HG03280 (cell line): ENCODE data around the gene IFNL3.
"Not testable (repeated sequence)": the region's sequence is repeated elsewhere in the genome, so short reads cannot be mapped to it uniquely, and the experiment has no call there.

Experiments
- ATAC-seq: cut with Tn5 transposase; IDR thresholded peaks from one replicate; pipeline ENCODE4 v1.9.1; 2021; ENCODE audit warnings: mild to moderate bottlenecking, moderate library complexity; ENCODE audit not compliant: unreplicated experiment

Gene IFNL3

DNA sequence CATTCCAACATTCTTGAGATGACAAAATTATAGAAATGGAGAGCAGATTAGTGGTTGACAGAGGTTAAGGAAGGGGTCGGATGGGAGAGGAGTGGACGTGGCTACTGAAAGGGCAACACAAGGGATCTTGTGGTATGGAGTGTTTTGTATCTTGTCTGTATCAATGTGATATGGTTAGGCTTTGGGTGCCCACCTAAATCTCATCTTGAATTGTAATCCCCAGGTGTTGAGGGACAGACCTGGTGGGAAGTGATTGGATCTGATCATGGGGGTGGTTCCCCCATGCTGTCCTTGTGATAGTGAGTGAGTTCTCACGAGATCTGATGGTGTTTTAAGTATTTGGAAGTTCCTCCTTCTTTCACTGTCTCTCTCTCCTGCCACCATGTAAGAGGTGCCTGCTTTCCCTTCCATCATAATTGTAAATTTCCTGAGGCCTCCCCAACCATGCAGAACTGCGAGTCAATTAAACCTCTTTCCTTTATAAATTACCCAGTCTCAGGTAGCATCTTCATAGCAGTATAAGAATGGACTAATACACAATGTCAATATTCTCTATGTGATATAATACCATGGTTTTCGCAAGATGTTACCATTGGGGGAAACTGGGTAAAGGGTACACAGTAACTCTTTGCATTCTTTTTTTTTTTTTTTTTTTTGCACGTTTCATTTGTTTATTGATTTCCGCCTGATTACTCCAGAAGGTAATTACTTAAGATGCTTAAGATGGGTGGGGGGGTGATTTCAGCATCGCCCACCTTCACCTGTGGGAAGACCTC, 8.8 kb upstream of the IFNL3 start:
- ATAC-seq: no peak

DNA sequence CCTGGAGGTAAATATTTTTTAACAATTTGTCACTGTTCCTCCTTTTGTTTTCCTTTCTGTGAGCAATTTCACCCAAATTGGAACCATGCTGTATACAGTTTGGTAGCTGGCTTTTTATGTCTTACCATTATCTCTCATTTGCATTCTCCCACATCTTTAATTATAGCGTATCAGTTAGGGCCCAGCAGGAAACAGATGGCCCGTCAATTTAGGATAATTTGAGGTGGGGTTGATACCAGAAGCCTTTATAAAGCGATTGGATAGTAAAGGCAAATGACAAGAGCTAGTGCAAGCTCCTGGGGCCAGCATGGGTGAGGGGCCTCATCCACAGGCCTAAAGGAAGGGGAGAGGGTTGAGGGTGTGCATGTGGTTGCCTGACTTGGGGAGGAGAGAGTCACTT, 7.7 kb upstream of the IFNL3 start:
- no peak for ATAC-seq

DNA sequence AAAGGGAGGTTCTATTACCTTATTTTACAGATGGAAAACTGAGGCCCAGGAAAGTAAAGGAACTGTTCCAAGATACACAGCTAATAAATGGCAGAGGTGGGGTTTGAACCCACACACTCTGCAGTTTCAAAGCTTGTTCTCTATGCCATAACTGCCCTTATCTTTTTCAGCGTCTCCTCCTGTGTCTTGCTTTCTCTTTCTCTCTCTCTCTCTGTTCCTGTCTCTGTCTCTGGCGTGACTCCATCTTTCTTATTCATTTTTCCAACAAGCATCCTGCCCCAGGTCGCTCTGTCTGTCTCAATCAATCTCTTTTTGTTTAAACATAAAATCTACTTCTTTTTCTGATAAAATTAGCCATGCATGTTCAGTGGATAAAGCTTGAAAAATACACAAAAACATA, 7.0 kb upstream of the IFNL3 start:
- ATAC-seq: no peak

DNA sequence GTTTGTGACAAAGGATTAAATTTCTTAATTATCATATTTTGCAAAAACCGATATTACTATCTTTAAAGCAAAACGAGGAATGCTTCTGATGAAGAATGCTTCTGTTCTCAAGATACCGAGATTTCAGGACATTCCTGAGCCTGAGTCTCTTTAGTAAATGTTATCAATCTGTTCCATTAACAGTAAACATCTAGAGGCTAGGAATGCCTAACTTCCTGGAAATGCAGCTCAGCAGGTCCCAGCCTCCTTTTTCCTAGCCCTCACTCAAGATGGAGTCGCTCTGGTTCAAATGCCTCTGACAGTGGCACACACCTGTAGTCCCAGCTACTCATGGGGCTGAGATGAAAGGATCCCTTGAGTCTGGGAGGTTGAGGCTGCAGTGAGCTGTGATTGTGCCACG, 6.3 kb upstream of the IFNL3 start:
- ATAC-seq: no peak

DNA sequence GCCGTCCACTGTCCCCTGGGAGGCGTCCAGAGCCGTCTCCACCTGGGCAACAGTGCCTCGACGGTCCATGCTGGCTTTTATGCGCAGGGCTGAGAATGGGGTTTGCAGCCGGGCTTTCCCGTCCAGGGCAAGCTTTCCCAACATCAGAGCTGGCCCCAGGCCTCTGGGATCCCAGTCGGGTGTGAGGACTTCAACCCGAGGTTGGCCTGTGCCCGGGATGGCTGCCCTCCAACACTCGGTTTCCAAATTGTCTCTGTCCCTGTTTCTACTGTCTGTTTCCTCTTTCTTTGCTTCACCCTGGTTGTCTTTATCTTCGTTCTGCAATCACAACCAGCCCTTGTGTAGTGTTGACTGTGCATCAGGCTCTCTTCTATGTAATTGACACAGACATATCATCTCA, 4.0 kb upstream of the IFNL3 start, which contains the start of gene IFNL4:
Gene IFNL4, minus strand, starts transcription at position 51 of the 400 bp plus-strand sequence.
- no peak for ATAC-seq

DNA sequence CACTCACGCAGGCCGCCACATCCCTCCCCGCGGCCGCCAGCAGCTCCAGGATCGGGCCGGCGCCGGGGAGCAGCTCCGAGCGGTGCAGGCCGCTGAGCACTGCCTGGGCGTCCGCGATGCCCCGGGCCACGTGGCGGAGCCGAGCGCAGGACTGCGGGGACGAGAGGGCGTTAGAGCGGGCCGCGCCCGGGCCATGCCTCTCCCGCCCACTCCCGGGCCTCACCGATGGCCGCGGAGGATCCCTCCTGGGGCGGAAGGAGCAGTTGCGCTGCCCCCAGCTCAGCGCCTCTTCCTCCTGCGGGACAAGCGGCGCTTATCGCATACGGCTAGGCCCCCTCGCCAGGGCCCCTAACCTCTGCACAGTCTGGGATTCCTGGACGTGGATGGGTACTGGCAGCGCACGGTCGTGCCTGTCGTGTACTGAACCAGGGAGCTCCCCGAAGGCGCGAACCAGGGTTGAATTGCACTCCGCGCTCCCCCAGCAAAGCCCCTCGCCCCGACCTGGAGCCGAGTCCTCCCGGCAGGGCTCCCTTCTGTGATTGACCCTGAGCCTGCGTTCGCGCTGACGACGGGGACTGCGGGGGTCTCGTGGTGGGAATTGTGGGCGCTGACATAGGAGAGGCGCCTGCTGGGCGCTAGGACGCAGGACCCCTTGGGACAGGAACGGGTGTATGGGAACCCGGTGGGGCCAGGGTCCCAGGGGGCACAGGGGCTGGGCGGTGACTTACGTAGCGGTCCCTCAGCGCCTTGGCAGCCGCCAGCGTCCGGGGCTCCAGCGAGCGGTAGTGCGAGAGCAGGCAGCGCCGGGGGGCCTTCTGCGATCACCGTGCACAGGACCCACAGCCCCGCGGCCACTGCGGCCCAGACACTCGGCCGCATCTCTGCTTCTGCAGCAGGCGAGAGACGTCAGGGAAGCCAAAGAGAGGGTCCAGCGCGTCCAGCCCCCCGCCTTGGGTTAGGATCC, 3.2 kb upstream of the IFNL3 start:
- no peak for ATAC-seq

DNA sequence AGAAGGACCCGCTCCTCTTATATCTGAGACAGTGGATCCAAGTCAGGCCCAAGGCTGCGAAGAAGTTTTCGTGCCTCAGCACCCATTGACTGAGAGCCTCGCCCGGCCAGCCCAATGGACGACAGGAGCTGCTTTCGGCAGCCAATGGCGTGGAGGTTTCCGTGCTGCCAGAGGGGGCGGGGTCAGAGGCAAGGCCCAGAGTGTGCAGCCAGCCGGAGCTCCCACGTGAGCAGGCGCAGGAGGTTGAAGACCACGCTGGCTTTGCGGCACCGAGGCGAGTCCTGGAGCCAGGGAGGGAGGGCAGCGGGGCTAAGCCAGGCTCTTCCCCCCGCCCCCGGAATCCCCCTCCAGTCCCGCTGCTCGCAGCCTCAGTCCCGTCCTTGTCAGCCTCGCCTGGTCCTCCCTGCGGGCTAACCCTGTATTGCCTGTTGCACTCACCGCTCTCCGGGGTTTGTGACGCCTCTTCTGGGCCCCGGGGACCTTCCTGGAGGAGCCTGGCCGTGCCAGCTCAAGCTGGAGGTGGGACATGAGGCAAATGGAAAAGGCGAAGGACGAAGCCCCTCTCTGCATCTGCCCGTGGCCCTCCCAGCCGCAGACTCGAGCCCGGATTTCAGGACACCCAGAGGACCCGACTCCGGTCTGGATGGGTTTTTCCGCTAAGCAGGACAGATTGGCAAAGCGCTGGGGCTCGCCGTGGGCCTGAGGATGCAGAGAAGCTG, 2.3 kb upstream of the IFNL3 start:
- no peak for ATAC-seq

DNA sequence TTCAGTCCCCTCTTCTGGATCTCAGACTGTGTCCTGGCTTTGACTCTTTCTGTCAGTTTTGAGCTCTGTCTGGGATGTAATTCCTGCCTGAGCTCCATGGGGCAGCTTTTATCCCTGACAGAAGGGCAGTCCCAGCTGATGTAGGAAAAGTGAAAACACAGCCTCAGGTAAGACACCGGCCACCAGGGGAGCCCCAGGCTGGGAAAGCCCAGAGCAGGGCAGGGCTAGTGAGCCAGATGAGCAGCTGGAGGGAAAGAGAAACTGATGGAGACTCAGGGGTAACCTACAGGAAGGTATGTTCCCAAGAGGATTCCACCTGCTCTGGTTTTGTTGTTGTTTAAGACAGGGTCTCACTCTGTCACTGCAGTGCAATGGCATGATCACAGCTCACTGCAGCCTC, 360 bp upstream of the IFNL3 start:
- ATAC-seq: not testable (repeated sequence)

DNA sequence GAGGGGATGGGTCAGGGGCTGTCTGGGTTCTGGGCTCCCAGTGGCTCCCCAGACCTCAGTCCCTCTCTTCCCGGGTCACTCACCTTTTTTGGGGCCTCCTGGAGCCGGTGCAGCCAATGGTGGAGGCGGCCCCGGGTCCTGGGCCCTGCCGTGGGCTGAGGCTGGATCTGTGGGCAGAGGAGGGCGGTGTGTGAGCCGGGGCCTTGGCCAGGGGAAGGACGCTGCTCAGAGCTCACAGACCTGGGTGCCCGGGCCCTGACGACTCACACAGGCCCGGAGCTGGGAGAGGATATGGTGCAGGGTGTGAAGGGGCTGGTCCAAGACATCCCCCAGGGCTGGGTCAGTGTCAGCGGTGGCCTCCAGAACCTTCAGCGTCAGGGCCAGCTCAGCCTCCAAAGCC, 1.1 kb downstream of the IFNL3 start:
- not testable (repeated sequence) for ATAC-seq

DNA sequence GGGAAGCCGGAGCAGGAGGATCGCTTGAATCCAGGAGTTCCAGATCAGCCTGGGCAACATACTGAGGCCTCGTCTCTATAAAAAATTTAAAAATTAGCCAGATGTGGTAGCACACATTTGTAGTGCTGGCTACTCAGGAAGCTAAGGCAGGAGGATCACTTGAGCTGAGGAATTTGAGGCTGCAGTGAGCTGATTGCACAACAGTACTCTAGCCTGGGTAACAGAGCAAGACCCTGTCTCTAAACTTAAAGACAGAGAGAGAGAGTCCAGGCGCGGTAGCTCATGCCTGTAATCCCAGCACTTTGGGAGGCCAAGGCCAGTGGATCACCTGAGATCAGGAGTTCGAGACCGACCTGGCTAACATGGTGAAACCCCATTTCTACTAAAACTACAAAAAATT, 4.4 kb downstream of the IFNL3 start:
- ATAC-seq: no peak

DNA sequence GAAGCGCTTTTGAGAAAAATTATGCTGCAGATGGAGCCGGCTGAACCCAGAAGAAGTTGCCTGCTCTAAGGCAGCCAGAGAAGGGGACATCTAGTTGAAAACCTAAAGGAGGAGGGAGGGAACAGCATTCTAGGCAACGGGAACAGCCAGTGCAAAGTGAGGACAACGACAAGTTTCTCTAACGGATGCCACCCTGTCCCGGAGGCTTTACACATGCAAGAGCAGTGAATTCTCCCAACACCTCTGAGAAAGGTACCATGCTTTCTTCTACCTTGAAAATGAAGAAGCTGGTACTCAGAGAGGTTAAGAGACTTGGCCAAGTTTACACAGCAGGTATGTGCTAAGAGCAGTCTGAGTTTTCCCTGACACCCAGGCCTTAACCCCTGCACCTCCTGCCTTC, 5.9 kb downstream of the IFNL3 start:
- no peak for ATAC-seq

DNA sequence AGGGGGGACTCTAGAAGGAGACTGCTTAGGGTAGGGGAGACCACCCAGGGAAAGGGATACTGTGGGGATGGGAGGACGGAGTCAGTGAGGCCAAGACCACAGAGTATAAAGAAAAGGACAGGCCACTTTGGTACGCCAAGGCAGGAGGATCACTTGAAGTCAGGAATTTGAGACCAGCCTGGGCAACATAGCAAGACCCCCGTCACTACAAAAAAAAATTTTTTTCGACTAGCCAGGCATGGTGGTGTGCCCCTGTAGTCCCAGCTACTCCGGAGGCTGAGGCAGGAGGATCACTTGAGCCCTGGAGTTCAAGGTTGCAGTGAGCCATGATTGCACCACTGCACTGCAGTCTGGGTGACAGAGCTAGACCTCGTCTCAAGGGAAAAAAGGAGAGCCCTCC, 6.6 kb downstream of the IFNL3 start:
- no peak for ATAC-seq

DNA sequence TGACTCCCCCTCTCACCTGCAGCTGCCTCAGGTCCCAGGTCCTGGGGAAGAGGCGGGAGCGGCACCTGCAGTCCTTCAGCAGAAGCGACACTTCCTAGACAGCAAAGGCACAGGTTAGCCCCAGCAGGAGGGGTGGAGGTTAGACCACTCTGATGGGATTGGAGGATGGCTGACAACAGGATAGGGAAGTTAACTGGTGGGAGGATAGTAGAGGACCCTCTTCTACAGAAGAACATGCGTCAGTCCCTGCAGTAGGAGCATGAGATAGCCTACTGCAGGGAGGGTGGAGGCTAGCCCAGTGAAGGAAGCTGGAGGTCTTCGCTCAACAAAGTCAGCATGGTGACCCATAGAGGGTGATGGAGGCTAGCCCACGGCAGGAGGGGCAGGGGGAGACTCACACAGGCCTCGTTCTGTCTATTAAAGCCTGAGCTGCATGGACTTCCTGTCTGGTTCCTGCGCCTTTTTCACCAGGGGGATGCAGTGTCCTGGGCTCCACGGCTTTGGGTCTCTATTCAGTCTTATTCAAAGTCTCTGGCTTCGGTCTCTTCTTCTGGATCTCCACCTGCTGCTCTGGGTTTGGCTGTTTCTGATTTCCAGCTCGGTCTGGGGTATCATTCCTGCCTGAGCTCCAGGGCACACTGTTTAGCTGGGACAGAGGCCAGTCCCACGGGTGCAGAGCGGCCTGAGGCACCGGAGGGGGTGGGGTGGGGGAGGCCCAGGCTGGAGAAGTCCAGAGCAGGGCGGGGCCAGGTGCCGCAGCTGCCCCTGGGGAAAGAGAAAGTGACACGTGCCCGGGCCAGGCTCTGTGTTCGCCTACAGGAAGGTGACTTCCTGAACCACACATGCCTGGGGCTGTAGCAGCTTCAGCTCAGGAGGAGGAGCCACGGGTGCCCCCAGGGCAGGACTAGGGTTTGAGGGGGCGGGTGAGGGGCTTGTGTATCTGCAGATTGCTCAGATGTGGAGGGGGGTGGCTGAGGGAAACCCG, 7.3 kb downstream of the IFNL3 start:
- no peak for ATAC-seq

DNA sequence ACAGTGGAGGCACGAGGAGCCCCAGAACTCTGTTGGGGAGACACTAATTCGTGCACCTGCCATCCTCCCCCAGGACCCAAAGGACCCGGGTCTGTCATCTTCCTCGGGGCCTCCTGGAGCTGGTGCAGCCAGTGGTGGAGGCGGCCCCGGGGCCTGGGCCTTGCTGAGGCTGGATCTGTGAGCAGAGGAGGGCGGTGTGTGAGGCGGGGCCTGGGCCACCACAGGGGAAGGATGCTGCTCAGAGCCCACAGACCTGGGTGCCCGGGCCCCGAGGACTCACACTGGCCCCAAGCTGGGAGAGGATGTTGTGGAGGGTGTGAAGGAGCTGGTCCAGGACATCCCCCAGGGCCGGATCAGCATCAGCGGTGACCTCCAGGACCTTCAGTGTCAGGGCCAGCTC, 8.3 kb downstream of the IFNL3 start:
- no peak for ATAC-seq

DNA sequence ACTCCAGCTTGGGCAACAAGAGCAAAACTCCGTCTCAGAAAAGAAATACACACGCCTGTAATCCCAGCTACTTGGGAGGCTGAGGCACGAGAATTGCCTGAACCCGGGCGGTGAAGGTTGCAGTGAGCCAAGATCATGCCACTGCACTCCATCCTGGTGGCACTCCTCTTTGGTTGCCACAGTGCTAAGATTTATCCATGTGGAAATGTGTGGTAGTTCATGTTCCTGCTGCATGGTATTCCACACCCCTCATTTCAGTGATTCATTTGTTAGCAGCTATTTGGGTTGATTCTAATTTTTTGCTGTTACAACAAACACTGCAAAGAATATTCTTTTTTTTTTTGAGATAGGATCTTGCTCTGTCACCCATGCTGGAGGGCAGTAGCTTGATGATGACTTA, 12.1 kb downstream of the IFNL3 start:
- ATAC-seq: no peak

DNA sequence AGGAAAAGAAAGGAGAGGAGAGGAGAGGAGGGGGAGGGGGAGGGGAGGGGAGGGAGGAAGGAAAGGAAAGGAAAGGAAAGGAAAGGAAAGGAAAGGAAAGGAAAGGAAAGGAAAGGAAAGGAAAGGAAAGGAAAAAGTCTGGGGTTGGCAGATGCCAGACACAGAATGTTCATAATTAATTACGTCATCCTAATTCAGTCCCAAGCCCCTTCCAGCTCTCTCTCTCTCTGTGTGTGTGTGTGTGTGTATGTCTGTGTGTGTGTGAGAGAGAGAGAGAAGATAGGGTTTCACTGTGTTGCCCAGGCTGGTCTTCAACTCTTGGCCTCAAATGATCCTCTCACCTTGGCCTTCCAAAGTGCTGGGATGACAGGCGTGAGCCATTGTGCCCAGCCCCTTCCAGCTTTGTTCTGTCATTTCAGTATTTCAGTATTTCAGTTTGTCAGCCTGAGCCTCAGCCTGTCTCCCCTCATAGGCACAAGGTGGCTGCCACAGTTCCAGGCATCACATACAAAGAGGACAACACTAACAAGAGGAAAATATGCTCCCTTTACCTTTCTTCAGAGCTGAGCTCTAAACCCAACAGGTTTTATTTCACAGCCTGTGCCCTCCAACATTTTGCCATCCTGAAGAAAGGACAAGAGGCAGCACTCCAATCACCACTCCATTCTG, 14.6 kb downstream of the IFNL3 start:
- no peak for ATAC-seq

DNA sequence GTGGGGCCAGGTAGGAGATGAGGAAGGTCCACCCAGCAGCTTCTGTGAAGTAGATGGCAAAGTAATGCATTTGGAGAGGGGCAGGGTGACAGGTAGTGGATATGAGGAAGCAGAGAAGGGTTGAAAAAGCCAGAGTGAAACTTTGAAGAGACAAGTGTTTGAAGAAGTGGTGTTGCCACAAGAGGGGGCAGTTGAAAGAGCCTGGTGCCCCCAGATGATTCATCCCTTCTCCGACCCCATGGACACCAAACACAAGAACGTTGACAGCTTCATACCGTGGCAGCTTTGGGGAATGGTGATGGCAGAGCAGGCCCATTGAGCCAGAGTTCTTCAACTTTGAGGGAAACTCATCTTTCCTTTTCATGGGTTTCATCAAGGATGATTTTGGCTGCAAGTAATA, 19.9 kb downstream of the IFNL3 start:
- ATAC-seq: no peak

DNA sequence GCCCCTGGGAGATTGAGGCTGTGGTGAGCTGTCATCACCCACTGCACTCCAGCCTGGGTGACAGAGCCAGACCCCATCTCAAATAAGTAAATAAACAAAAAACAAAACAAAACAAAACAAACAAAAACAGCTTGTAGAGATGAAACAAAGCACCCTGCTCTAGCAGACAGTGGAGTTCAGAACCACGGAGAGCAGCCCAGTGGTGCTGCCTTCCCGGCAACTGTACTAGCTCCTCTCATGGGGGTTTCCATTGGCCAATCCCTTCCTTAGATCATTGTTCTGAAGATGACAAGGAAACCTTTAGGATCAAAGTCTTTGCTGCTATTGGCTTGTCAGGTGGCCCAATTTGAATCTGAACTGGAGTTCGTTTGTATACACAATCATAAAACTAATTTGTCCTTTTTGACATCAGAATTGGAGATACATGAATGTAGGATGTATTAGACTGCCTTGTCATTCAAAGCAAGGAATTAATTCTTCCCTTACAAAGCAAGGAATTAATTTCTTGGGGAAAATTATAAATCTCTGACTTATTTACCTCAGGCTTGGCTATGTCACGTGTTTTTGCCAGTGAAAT, 21.0 kb downstream of the IFNL3 start:
- no peak for ATAC-seq

DNA sequence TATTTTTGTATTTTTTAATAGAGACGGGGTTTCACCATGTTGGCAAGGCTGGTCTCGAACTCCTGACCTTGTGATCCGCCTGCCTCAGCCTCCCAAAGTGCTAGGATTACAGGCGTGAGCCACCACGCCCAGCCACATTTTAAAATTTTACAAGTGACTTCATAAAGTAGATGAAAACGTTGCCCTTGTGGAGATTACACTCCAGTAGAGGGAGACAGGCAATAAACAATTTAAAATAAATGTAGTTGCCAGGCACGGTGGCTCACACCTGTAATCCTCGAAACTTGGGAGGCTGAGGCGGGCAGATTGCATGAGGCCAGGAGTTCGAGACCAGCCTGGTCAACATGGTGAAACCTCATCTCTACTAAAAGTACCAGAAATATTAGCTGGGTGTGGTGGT, 25.7 kb downstream of the IFNL3 start:
- ATAC-seq: not testable (repeated sequence)
